CD1c-positive myeloid dendritic cell (primary cell): Measurements from ENCODE around the gene PUS7.
"Not testable (repeated sequence)": the region's sequence is repeated elsewhere in the genome, so short reads cannot be mapped to it uniquely, and the experiment has no call there.

ENCODE experiments used
- DNase-seq: peaks from one replicate; pipeline ENCODE4 v3.0.0-alpha.2; 2016; ENCODE audit errors: extremely low spot score

Gene PUS7

DNA sequence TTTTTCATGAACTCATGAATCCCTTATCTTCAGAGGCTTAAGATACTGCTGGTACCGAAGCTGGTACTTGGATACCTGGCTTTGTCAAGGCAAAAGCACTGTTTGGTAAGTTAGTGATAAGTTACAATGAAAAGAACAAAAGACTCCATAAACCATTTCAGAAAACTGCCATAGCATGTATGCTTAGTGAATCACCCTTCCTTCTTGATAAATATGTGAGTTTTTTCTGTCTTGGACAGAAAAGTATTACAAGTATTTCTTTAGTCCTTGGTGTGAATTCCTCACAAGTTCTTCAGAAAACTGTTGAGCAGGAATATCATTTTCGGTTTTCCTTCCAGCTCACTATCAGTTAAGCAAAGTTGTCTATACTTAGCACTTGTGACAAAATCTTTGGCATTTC, 25.6 kb downstream of the PUS7 start:
- DNase-seq: no peak

- DNase-seq: no peak
Observed at GRCh38 chr7:105493923-105494315, 28.2 kb downstream of the PUS7 start.

DNA sequence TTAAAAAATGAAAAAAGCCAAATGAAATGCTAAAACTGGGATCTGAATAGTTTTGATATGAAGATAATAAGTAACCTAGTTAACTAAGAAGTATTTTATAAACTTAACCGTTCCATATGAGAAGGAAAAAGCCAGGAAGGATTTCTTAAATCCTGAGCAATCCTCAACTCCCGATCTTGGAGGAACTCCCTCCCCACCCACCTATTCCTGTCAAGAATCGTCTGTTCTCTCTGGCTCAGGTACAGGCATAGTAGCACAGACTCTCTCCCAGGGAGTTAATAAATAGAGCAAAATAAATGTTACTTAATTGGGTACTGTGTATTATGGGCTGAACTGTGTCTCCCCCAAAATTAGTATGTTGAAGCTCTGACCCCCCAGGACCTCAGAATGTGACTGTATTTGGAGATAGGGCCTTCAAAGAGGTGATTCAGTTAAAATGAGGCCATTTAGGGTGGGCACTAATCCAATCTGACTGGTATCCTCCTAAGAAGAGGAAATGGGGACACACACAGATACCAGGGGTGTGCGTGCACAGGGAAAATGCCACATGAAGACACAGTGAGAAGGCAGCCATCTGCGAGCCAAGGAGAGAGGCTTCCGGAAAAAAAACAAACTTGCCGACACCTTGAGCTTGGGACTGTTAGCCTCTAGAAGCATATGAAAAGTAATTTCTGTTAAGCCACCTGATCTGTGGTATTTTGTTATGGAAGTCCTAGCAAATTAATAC, 28.7 kb downstream of the PUS7 start:
- no peak for DNase-seq

- no peak for DNase-seq
Observed at GRCh38 chr7:105489409-105489808, 32.7 kb downstream of the PUS7 start.

DNA sequence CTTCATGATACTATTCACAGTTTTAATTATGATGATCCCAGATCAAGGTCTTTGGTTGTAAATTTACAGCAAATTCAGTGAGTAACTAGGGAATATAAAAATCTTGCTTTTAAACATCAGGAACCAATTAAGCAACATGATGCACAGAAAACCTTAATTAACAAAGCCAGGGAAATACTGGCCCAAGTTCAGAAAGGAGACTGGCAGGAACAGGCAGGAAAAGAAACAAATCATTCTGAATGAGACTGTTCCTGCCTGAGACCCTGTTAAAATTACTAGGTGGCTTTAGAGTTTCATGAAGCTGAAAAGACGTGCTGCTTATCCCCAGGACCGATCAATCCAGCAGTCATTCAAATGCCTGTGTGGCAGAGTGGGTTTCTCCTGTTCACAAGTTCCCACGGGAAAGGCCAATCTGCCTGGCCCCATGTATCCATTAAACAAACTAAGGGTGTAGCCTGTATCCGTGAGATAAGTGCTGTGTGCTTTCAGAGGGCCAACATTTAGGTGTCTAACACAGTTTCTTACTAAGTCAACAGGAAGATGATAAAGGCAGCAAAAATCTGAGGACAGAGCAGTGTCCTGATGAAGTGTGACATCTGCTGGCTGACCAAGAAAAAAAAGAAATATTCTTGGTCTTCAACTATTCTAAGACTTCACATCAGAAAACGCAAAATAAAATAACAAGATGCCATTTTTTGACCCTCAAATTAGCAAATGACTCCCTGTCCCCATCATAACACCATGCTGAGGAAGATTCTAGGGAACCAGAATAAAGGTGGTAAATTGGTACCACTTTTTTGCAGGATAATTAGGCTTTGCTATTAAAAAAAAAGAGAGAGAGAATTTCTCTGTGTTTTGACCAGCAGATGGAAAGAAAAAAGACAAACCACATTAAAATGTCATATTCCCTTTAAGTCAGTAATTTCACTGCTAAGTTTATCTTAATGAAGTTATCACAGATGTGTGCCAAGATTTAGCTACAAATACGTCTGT, 34.2 kb downstream of the PUS7 start:
- peak; percentile 2 for DNase-seq

DNA sequence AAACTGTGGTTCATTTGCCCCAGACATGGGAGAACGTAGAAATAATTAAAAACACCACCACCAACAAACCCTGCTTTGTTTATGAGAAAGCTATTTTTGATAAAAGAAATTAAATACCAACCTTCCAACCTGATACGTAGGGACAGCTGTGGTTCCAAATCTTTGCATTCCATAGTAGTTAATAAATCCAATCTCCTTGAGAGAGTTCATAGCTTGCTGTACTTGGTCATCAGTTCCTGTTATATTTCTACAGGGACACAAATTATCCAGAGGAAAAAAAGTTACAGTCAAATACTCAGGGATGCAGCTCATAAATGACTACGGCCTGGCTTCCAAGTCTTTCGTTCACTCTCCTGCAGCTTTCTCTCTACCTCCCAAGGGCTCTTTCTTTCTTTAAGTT, 41.1 kb downstream of the PUS7 start:
- DNase-seq: no peak

- no peak for DNase-seq
Observed at GRCh38 chr7:105478606-105479005, 43.5 kb downstream of the PUS7 start.

GRCh38 chr7:105477908-105478307, 44.2 kb downstream of the PUS7 start:
- DNase-seq: no peak

DNA sequence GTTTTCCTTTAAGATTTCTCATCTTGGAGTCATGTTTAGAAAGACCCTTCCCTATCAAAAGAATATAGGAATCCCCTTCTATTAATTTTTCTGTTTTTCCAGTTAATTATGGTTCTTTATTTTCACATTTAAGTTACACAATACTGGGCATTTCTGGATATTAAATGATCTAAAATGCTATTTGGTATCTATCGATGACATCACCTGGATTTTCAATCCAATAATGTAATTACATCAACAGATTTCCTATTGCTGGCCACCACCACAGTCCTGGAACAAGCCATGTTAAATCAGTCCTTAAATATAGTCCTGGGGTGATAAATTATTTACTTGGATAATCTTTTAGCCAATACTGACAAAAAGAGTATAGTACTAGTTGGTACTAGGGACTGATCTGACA, 48.0 kb downstream of the PUS7 start:
- no peak for DNase-seq

GRCh38 chr7:105473163-105473562, 48.9 kb downstream of the PUS7 start:
- DNase-seq: no peak

GRCh38 chr7:105470846-105471245, 51.2 kb downstream of the PUS7 start:
- no peak for DNase-seq

DNA sequence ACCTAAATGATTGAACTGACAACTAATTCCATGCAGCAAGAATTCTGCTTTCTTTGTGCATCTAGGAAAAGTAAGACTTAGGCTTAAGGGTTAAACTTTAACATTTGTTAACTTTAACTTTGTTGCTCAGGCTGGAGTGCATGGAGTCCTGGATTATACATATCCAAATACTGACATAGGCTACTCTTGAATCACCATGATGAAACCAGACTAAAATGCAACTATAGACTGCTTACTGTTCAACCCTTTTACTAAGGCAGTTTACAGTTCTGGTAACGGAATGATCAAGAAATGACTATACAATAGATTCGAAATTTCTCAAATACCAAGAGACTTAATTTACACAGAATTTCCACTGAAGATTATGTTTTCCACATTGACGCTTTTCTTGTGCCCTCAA, 52.0 kb downstream of the PUS7 start:
- no peak for DNase-seq

- no peak for DNase-seq
Observed at GRCh38 chr7:105462765-105463420, 59.2 kb downstream of the PUS7 start.

DNA sequence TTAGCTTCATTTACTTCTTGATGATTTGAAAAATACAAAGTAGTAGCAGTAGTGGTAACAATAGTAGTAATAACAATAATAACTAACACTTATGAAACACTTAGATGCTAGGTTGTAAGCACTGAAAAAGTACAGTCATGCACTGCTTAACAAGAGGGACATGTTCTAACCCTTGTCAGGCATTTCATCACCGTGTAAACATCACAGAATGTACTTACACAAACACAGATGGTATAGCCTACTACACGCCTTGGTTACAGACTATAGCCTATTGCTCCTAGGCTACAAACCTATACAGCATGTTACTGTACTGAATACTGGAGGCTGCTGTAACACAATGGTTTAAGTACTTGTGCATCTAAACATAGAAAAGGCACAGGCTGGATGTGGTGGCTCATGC, 60.6 kb downstream of the PUS7 start:
- no peak for DNase-seq

GRCh38 chr7:105457619-105458225, 64.3 kb downstream of the PUS7 start:
- no peak for DNase-seq

DNA sequence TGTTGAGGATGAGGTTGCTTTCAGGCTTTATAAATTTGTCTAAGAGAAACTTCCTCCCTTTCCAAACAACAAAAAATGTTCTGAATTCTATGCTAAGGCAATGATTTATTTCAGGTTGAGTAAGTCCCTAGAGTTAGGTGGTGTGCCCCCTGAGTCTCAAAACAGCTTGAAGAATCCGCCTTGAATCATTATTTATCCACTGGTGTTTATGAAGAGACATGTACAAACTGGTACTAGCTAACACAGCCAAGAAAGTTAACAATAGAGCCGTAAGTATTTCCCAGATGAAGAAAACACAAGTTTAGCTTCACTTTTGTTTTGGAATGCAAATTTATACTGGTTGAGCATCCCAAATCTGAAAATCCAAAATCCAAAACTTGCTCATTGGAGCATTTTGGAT, 67.2 kb downstream of the PUS7 start:
- no peak for DNase-seq

GRCh38 chr7:105454095-105454747, 67.8 kb downstream of the PUS7 start:
- DNase-seq: no peak

DNA sequence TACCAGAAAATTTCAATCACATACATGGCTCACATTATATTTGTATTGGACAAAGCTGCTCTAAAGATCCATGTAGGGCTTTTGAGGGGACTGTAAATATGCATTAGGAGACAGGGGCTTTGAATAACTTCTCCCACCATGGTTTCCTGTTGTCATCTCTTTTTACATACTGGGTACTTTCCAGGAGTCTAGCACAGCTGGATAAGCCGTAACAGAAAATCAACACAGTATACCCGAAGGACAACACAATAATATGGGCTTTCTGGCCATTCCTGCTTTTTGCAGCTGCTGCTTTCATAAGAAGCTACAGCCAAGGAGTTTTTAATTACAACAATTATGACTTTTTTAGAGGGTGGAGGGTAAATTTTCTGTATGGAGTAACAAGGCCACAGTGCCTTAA, 70.0 kb downstream of the PUS7 start:
- DNase-seq: no peak

DNA sequence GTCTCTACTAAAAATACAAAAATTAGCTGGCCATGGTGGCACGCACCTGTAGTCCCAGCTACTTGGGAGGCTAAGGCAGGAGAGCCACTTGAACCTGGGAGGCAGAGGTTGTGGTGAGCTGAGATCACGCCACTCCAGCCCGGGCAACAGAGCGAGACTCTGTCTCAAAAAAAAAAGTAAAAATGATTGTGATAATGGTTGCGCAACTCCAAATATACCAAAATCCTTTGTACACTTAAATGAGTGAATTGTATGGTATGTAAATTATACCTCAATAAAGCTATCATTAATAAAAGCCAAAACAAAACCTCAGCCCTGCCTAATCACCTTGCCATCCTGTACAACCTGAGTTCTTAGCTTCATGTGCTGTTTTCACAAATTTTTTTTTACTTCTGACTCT, 71.2 kb downstream of the PUS7 start:
- DNase-seq: not testable (repeated sequence)

- DNase-seq: no peak
Observed at GRCh38 chr7:105450177-105450861, 71.8 kb downstream of the PUS7 start.

- DNase-seq: peak; percentile 5
Observed at GRCh38 chr7:105448181-105448580, 73.9 kb downstream of the PUS7 start.
